ENCODE results near the gene FRMD4A. TPM values are rescaled to one million over a fixed set of nuclear protein-coding genes. Genes with fewer than 3 reads are reported as not detected.
"Not testable (repeated sequence)": the region's sequence is repeated elsewhere in the genome, so short reads cannot be mapped to it uniquely, and the experiment has no call there.

FRMD4A gene
- total RNA-seq, 4 donors from 2014 or later: 27.5 to 40.4 (median 33.0) TPM

GRCh38 chr10:13719425-13719824 lies 611.3 kb downstream of the FRMD4A start:
- TF ChIP-seq, protein P1, sequence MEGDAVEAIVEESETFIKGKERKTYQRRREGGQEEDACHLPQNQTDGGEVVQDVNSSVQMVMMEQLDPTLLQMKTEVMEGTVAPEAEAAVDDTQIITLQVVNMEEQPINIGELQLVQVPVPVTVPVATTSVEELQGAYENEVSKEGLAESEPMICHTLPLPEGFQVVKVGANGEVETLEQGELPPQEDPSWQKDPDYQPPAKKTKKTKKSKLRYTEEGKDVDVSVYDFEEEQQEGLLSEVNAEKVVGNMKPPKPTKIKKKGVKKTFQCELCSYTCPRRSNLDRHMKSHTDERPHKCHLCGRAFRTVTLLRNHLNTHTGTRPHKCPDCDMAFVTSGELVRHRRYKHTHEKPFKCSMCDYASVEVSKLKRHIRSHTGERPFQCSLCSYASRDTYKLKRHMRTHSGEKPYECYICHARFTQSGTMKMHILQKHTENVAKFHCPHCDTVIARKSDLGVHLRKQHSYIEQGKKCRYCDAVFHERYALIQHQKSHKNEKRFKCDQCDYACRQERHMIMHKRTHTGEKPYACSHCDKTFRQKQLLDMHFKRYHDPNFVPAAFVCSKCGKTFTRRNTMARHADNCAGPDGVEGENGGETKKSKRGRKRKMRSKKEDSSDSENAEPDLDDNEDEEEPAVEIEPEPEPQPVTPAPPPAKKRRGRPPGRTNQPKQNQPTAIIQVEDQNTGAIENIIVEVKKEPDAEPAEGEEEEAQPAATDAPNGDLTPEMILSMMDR (IDR thresholded peaks at IDR 0.05): no peak
- TF ChIP-seq POLR2A (IDR thresholded peaks at IDR 0.05): no peak
- DNase-seq (ENCODE audit: low spot score in 2 of 2): no peak
- 47 to 49% methylated on average over 5 of the region's 5 CpGs for WGBS, 2 donors
- no peak overlapping the region for H3K4me3 ChIP-seq (ENCODE audit: low read depth, poor library complexity, severe bottlenecking)
- intact Hi-C loops (cut with DNase I; ENCODE audit: low total_unique reads): no loop called here

- intact Hi-C loops (cut with DNase I; ENCODE audit: low total_unique reads): no loop called here
- no peak for TF ChIP-seq POLR2A (IDR thresholded peaks at IDR 0.05)
- TF ChIP-seq, protein P1 (IDR thresholded peaks at IDR 0.05): no peak
- no peak for DNase-seq (ENCODE audit: low spot score in 2 of 2)
- no peak overlapping the region for H3K4me3 ChIP-seq (ENCODE audit: low read depth, poor library complexity, severe bottlenecking)
- 65 to 69% methylated on average over 4 of the region's 4 CpGs for WGBS, 2 donors
Measured at GRCh38 chr10:13718820-13719219, 611.9 kb downstream of the FRMD4A start.

GRCh38 chr10:13717936-13718772 lies 612.6 kb downstream of the FRMD4A start:
- WGBS, 2 donors: 17 to 19% methylated on average over 12 to 18 of the region's 26 CpGs
- DNase-seq (ENCODE audit: low spot score in 2 of 2): peak; percentile 76 to 94
- no peak for TF ChIP-seq POLR2A (IDR thresholded peaks at IDR 0.05)
- TF ChIP-seq, protein P1 (IDR thresholded peaks at IDR 0.05): no peak
- H3K4me3 ChIP-seq (ENCODE audit: low read depth, poor library complexity, severe bottlenecking): peak overlapping the region; percentile 13
- intact Hi-C loops (cut with DNase I; ENCODE audit: low total_unique reads): no loop called here

- no peak for DNase-seq (ENCODE audit: low spot score in 2 of 2)
- WGBS, 2 donors: 35 to 54% methylated on average over 8 of the region's 8 CpGs
- H3K4me3 ChIP-seq (ENCODE audit: low read depth, poor library complexity, severe bottlenecking): no peak overlapping the region
- TF ChIP-seq POLR2A (IDR thresholded peaks at IDR 0.05): no peak
- intact Hi-C loops (cut with DNase I; ENCODE audit: low total_unique reads): no loop called here
Measured at GRCh38 chr10:13717571-13717935, 613.2 kb downstream of the FRMD4A start.

DNA sequence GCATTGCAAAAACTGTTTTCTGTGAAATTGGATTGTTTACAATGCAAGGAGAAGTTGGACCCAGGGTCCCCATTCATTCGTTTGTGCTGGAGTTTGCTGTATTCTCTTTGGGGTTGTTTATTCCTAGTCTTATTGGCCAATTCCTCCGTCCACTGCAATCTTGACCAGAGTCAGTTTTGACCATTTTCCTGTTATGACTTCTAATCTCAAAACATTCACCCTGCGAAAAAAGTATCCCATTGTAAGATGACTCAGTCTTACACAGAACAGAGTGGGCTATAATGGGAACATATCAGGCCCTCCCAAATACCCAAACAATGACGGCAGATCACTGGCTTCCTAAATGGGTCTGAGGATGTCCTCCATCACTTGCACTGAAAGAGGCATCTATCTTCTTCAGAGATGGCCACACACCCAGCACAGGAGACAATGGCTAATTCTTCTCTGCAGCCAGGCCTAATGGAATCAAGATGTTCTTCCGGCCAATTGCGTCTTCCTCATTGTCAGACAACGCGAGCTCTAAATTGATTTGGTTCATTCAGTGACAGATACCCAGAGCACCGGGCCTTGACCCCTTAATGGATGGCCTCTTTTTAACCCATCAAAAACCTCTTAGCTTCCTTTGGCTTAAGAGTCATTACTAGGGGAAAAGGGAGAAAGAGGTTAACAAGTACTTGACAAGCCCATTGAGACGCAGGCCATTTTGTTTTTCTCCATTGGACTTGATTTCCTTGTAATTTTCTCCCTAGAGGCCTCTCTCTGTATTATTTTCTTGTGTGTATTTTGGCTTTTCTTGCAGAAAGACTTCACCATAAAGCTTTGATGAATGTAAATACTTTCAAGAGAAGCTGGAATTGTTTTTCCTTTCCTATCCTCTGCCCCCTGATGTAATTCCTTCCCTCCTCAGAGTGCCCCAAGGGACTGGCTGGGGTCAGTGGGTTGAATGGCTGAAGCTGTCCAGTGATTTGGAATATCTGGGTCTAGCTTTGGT lies 614.3 kb downstream of the FRMD4A start:
- intact Hi-C loops (cut with DNase I; ENCODE audit: low total_unique reads): no loop called here
- no peak for DNase-seq (ENCODE audit: low spot score in 2 of 2)
- no peak overlapping the region for H3K4me3 ChIP-seq (ENCODE audit: low read depth, poor library complexity, severe bottlenecking)
- TF ChIP-seq, protein P1 (IDR thresholded peaks at IDR 0.05): no peak
- no peak for TF ChIP-seq POLR2A (IDR thresholded peaks at IDR 0.05)
- WGBS, 2 donors: 83 to 84% methylated on average over 10 of the region's 10 CpGs

DNA sequence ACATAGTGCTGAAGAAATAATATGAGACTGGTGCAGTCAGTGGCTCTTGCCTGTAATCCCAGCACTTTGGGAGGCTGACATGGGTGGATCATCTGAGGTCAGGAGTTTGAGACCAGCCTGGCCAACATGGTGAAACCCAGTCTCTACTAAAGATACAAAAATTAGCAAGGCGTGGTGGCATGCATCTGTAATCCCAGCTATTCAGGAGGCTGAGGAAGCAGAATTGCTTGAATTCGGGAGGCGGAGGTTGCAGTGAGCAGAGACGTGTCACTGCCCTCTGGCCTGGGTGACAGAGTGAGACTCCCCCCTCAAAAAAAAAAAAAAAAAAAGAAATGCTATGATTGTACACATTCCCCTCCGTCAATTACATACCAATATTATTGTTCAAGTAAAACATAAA lies 615.1 kb downstream of the FRMD4A start:
- WGBS, 2 donors: 79 to 82% methylated on average over 5 of the region's 5 CpGs
- DNase-seq (ENCODE audit: low spot score in 2 of 2); intact Hi-C loops (cut with DNase I; ENCODE audit: low total_unique reads); H3K4me3 ChIP-seq (ENCODE audit: low read depth, poor library complexity, severe bottlenecking): not testable (repeated sequence)
